GM18505 (cell line): Measurements from ENCODE around the gene CFAP92.
"Not testable (repeated sequence)": the region's sequence is repeated elsewhere in the genome, so short reads cannot be mapped to it uniquely, and the experiment has no call there.

Experiments used
- ATAC-seq: cut with Tn5 transposase; IDR thresholded peaks from one replicate; pipeline ENCODE4 v1.9.1; 2021; ENCODE audit not compliant: unreplicated experiment
- POLR2A ChIP-seq: IDR thresholded peaks from 4 replicates; pipeline ENCODE4 v1.6.1; 2011; ENCODE audit warnings: borderline replicate concordance; ENCODE audit not compliant: insufficient read depth, insufficient read length; ENCODE audit errors: extremely low read depth

CFAP92 gene

GRCh38 chr3:128872282-128872681 lies 121.6 kb downstream of the CFAP92 start:
- TF ChIP-seq POLR2A: no peak
- no peak for ATAC-seq

- no peak for ATAC-seq
- TF ChIP-seq POLR2A: no peak
These were observed 123.5 kb downstream of the CFAP92 start for GRCh38 chr3:128870347-128870746.

DNA sequence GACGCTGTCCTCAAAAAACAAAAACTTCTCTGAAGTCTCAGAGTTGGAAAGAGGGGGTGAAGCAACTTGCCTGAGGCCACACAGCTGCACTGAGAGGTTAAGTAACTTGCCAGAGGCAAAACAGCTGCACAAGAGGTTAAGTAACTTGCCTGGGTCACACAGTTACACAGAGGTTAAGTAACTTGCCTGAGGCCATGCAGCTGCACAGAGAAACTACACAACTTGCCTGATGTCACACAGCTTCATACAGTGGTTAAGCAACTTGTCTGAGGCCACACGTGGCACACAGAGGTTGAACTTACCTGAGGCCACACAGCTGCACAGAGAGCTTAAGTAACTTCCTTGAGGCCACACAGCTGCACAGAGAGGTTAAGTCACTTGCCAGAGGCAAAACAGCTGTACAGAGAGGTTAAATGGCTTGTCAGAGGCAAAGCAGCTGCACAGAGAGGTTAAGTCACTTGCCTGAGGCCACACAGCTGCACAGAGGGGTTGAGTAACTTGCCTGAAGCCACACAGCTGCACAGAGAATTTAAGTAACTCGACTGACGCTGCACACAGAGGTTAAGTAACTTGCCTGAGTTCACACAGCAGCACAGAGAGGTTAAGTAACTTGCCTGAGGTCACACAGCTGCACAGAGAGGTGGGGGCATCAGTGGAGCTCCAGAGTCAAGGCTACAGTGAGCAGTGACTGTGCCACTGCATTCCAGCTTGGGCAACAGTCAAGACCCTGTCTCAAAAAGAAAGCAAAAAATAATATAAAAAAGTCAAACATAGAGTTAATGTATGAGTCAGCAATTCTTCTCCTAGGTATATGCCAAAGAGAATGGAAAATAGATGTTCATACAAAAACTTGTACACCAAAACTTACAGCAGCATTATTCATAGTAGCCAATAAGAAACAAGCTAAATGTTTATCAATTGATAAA lies 126.4 kb downstream of the CFAP92 start:
- no peak for TF ChIP-seq POLR2A
- ATAC-seq: no peak

GRCh38 chr3:128864849-128865804 lies 128.7 kb downstream of the CFAP92 start:
- not testable (repeated sequence) for ATAC-seq

- no peak for TF ChIP-seq POLR2A
- ATAC-seq: no peak
These were observed 129.5 kb downstream of the CFAP92 start for GRCh38 chr3:128864351-128864811.

GRCh38 chr3:128863560-128863959 lies 130.3 kb downstream of the CFAP92 start:
- no peak for TF ChIP-seq POLR2A
- no peak for ATAC-seq

DNA sequence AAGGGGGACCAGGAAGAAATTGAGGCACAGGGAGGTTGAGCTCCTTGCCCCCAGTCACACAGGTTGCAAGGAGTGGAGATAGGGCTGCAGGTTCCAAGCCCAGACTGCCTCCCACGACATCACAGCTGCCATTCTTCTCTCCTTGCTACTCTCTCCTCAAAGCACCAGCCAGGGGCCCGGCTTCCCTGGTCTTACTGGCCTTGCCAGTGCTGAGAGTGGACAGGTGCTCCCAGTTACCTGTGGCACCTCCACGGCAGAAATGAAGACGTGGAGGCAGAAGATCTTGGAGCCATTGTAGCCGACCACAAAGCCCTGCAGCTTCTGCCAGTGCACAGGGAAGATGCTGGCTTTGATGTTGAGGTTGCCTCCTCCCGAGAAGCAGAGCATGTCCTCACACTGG lies 132.4 kb downstream of the CFAP92 start:
- TF ChIP-seq POLR2A: no peak
- ATAC-seq: no peak
